Measurements from ENCODE around the gene FASTK.

Gene FASTK

GRCh38 chr7:151080522-151081169 is at the start of gene FASTK:
Gene FASTK, minus strand, starts transcription at chr7:151080809. Its CDS starts 43 bp downstream, at chr7:151080766.
- FAIRE-seq = no peak

GRCh38 chr7:151129960-151130591 is 49.5 kb upstream of the FASTK start:
- no peak for FAIRE-seq

- FAIRE-seq = no peak
Observed at GRCh38 chr7:151129117-151129959, 48.7 kb upstream of the FASTK start.

- no peak for FAIRE-seq
Observed at GRCh38 chr7:151128716-151129115, 48.1 kb upstream of the FASTK start.

GRCh38 chr7:151128144-151128543 is 47.5 kb upstream of the FASTK start:
- FAIRE-seq = no peak

- FAIRE-seq = no peak
Observed at GRCh38 chr7:151126491-151127137, 46.0 kb upstream of the FASTK start.

GRCh38 chr7:151125846-151126481 is 45.4 kb upstream of the FASTK start:
- no peak for FAIRE-seq

GRCh38 chr7:151125470-151125845 is 44.8 kb upstream of the FASTK start:
- no peak for FAIRE-seq

GRCh38 chr7:151124899-151125399 is 44.3 kb upstream of the FASTK start:
- no peak for FAIRE-seq

- no peak for FAIRE-seq
Observed at GRCh38 chr7:151124481-151124880, 43.9 kb upstream of the FASTK start.

- FAIRE-seq = no peak
Observed at GRCh38 chr7:151123822-151124464, 43.3 kb upstream of the FASTK start.

GRCh38 chr7:151123158-151123821 is 42.7 kb upstream of the FASTK start:
- FAIRE-seq = no peak

GRCh38 chr7:151122796-151123157 is 42.2 kb upstream of the FASTK start:
- FAIRE-seq = no peak

GRCh38 chr7:151122276-151122675 is 41.7 kb upstream of the FASTK start:
- FAIRE-seq = no peak

- no peak for FAIRE-seq
Observed at GRCh38 chr7:151121380-151122170, 41.0 kb upstream of the FASTK start.

GRCh38 chr7:151120896-151121295 is 40.3 kb upstream of the FASTK start:
- no peak for FAIRE-seq

GRCh38 chr7:151119902-151120301 is 39.3 kb upstream of the FASTK start:
- FAIRE-seq = no peak

GRCh38 chr7:151119055-151119415 is 38.4 kb upstream of the FASTK start:
- no peak for FAIRE-seq

- no peak for FAIRE-seq
Observed at GRCh38 chr7:151118108-151119054, 37.8 kb upstream of the FASTK start.

- no peak for FAIRE-seq
Observed at GRCh38 chr7:151117565-151117964, 37.0 kb upstream of the FASTK start.

Measured in islet of Langerhans (tissue), 1 donor.